Activated T-cell treated with anti-CD3 and anti-CD28 coated beads, Interleukin-2, amount 50 U/mL, for 24 hours (primary cell): ENCODE measurements around the gene SLC26A8.
"Not testable (repeated sequence)": the region's sequence is repeated elsewhere in the genome, so short reads cannot be mapped to it uniquely, and the experiment has no call there.

Experiments used
- DNase-seq: peaks from one replicate; pipeline ENCODE4 v3.0.0-alpha.2; 2020
- H3K27ac Mint-ChIP-seq: 2 replicates; pipeline ENCODE4 v1.8.0; 2020; ENCODE audit warnings: mild to moderate bottlenecking, mixed read lengths
- H3K27me3 Mint-ChIP-seq: 2 replicates; pipeline ENCODE4 v1.8.0; 2020; ENCODE audit warnings: mixed read lengths
- H3K36me3 Mint-ChIP-seq: 2 replicates; pipeline ENCODE4 v1.8.0; 2020; ENCODE audit warnings: low read depth, mixed read lengths
- H3K4me1 Mint-ChIP-seq: 2 replicates; pipeline ENCODE4 v1.8.0; 2020; ENCODE audit warnings: low read depth, mixed read lengths
- H3K4me3 Mint-ChIP-seq: 2 replicates; pipeline ENCODE4 v1.8.0; 2020; ENCODE audit warnings: mild to moderate bottlenecking, moderate library complexity, mixed read lengths
- H3K9me3 Mint-ChIP-seq: 2 replicates; pipeline ENCODE4 v1.8.0; 2020; ENCODE audit warnings: mixed read lengths

The SLC26A8 gene

GRCh38 chr6:35916056-35916455 is 108.4 kb downstream of the SLC26A8 start:
- Mint-ChIP-seq H3K9me3 (peaks cover 1% of the 10 kb centered on the region), H3K4me3 (no peak overlapping the region), H3K27ac (no peak overlapping the region), H3K27me3 (no peaks in the 10 kb centered on the region), H3K36me3 (peaks cover 87% of the 10 kb centered on the region), H3K4me1 (peaks cover 35% of the 10 kb centered on the region)
- DNase-seq = no peak

GRCh38 chr6:35914536-35914935 is 109.9 kb downstream of the SLC26A8 start:
- Mint-ChIP-seq H3K27ac (no peak overlapping the region), H3K9me3 (peaks cover 7% of the 10 kb centered on the region), H3K4me3 (no peak overlapping the region), H3K36me3 (peaks cover 94% of the 10 kb centered on the region), H3K27me3 (no peaks in the 10 kb centered on the region), H3K4me1 (peaks cover 39% of the 10 kb centered on the region)
- no peak for DNase-seq

- Mint-ChIP-seq H3K4me3 (no peak overlapping the region), H3K4me1 (peaks cover 26% of the 10 kb centered on the region), H3K9me3 (peaks cover 21% of the 10 kb centered on the region), H3K36me3 (peaks cover 89% of the 10 kb centered on the region), H3K27me3 (no peaks in the 10 kb centered on the region), H3K27ac (no peak overlapping the region)
- no peak for DNase-seq
Measured at GRCh38 chr6:35911871-35912653, 112.4 kb downstream of the SLC26A8 start.

- Mint-ChIP-seq H3K9me3 (peaks cover 21% of the 10 kb centered on the region), H3K36me3 (peaks cover 88% of the 10 kb centered on the region), H3K4me1 (peaks cover 31% of the 10 kb centered on the region)
- H3K4me3 Mint-ChIP-seq, DNase-seq, H3K27me3 Mint-ChIP-seq, H3K27ac Mint-ChIP-seq: not testable (repeated sequence)
Measured at GRCh38 chr6:35909571-35909970, 114.9 kb downstream of the SLC26A8 start.

- H3K27me3 Mint-ChIP-seq, H3K27ac Mint-ChIP-seq, H3K4me3 Mint-ChIP-seq, DNase-seq: not testable (repeated sequence)
- Mint-ChIP-seq H3K9me3 (peaks cover 21% of the 10 kb centered on the region), H3K36me3 (peaks cover 87% of the 10 kb centered on the region), H3K4me1 (peaks cover 32% of the 10 kb centered on the region)
Measured at GRCh38 chr6:35908753-35909401, 115.6 kb downstream of the SLC26A8 start.

- Mint-ChIP-seq H3K36me3 (peaks cover 87% of the 10 kb centered on the region), H3K27ac (no peak overlapping the region), H3K4me3 (no peak overlapping the region), H3K27me3 (no peaks in the 10 kb centered on the region), H3K9me3 (peaks cover 21% of the 10 kb centered on the region), H3K4me1 (peaks cover 32% of the 10 kb centered on the region)
- no peak for DNase-seq
Measured at GRCh38 chr6:35907750-35908149, 116.7 kb downstream of the SLC26A8 start.

GRCh38 chr6:35906499-35906846 is 118.0 kb downstream of the SLC26A8 start:
- Mint-ChIP-seq H3K27me3 (no peaks in the 10 kb centered on the region), H3K9me3 (peaks cover 21% of the 10 kb centered on the region), H3K27ac (no peak overlapping the region), H3K4me3 (no peak overlapping the region), H3K4me1 (peaks cover 27% of the 10 kb centered on the region), H3K36me3 (peaks cover 85% of the 10 kb centered on the region)
- no peak for DNase-seq

GRCh38 chr6:35905841-35906498 is 118.5 kb downstream of the SLC26A8 start:
- H3K4me1 Mint-ChIP-seq = peaks cover 24% of the 10 kb centered on the region
- no peaks in the 10 kb centered on the region for H3K27me3 Mint-ChIP-seq
- peaks cover 19% of the 10 kb centered on the region for H3K9me3 Mint-ChIP-seq
- DNase-seq = no peak
- peaks cover 86% of the 10 kb centered on the region for H3K36me3 Mint-ChIP-seq
- no peak overlapping the region for H3K4me3 Mint-ChIP-seq
- H3K27ac Mint-ChIP-seq = no peak overlapping the region

GRCh38 chr6:35905141-35905785 is 119.2 kb downstream of the SLC26A8 start:
- no peak overlapping the region for H3K27ac Mint-ChIP-seq
- DNase-seq = no peak
- peaks cover 15% of the 10 kb centered on the region for H3K9me3 Mint-ChIP-seq
- peaks cover 86% of the 10 kb centered on the region for H3K36me3 Mint-ChIP-seq
- H3K4me3 Mint-ChIP-seq = no peak overlapping the region
- H3K27me3 Mint-ChIP-seq = no peaks in the 10 kb centered on the region
- peaks cover 21% of the 10 kb centered on the region for H3K4me1 Mint-ChIP-seq

- Mint-ChIP-seq H3K27ac (no peak overlapping the region), H3K9me3 (peaks cover 6% of the 10 kb centered on the region), H3K27me3 (no peaks in the 10 kb centered on the region), H3K36me3 (peaks cover 84% of the 10 kb centered on the region), H3K4me1 (peaks cover 23% of the 10 kb centered on the region), H3K4me3 (no peak overlapping the region)
- no peak for DNase-seq
Measured at GRCh38 chr6:35903679-35904078, 120.8 kb downstream of the SLC26A8 start.

- DNase-seq = no peak
- Mint-ChIP-seq H3K27me3 (no peaks in the 10 kb centered on the region), H3K36me3 (peaks cover 89% of the 10 kb centered on the region), H3K27ac (no peak overlapping the region), H3K9me3 (no peaks in the 10 kb centered on the region), H3K4me1 (peaks cover 20% of the 10 kb centered on the region), H3K4me3 (no peak overlapping the region)
Measured at GRCh38 chr6:35900448-35900847, 124.0 kb downstream of the SLC26A8 start.

GRCh38 chr6:35898003-35898402 is 126.4 kb downstream of the SLC26A8 start:
- H3K36me3 Mint-ChIP-seq = peaks cover 82% of the 10 kb centered on the region
- H3K4me3 Mint-ChIP-seq = no peak overlapping the region
- H3K4me1 Mint-ChIP-seq = peaks cover 30% of the 10 kb centered on the region
- H3K9me3 Mint-ChIP-seq = no peaks in the 10 kb centered on the region
- no peak overlapping the region for H3K27ac Mint-ChIP-seq
- H3K27me3 Mint-ChIP-seq = no peaks in the 10 kb centered on the region
- no peak for DNase-seq

- Mint-ChIP-seq H3K4me1 (peaks cover 32% of the 10 kb centered on the region), H3K27ac (no peak overlapping the region), H3K36me3 (peaks cover 81% of the 10 kb centered on the region), H3K9me3 (no peaks in the 10 kb centered on the region), H3K4me3 (no peak overlapping the region), H3K27me3 (no peaks in the 10 kb centered on the region)
- DNase-seq = no peak
Measured at GRCh38 chr6:35897486-35897885, 127.0 kb downstream of the SLC26A8 start.

- Mint-ChIP-seq H3K4me3 (no peak overlapping the region), H3K27ac (no peak overlapping the region), H3K36me3 (peaks cover 81% of the 10 kb centered on the region), H3K4me1 (peaks cover 32% of the 10 kb centered on the region), H3K9me3 (no peaks in the 10 kb centered on the region), H3K27me3 (no peaks in the 10 kb centered on the region)
- DNase-seq = no peak
Measured at GRCh38 chr6:35897036-35897435, 127.4 kb downstream of the SLC26A8 start.
